H1 (cell line): ENCODE data around the gene UPF1. TPM values are rescaled to one million over a fixed set of nuclear protein-coding genes. Genes with fewer than 3 reads are reported as not detected.
A peak's percentile ranks its signal among the peaks of the same experiment; 100 is the strongest.

Experiments used
- CTCF ChIA-PET: fragments of 300-600 bp; sonication (Branson Sonifier 250); formaldehyde crosslinking; loops from one replicate; lab custom pipeline; 2021; ENCODE audit not compliant: partially characterized antibody; lab: Charles Lee
- POLR2A ChIA-PET: fragments of 300-600 bp; sonication (Branson Sonifier 250); formaldehyde crosslinking; loops from one replicate; lab custom pipeline; 2021; ENCODE audit warnings: inconsistent platforms; ENCODE audit not compliant: partially characterized antibody; lab: Charles Lee
- DNase-seq, 2 experiments: peaks; one replicate each; pipeline versions ENCODE4 v3.0.0 to v3.0.0-alpha.2; 2010 to 2022; ENCODE audit warnings: low spot score in 2 of 2, low read depth in 1 of 2, mixed read lengths in 1 of 2
- FAIRE-seq: peaks from 2 replicates; lab custom pipeline; 2011; peaks lifted over from hg19 to GRCh38; lab: Jason Lieb, UNC
- H2AFZ ChIP-seq: 2 replicates; pipeline ENCODE4 v1.8.1; 2012; ENCODE audit warnings: low read length, inconsistent platforms
- H2AK5ac ChIP-seq: 2 replicates; pipeline ENCODE4 v1.6.1; 2013; ENCODE audit warnings: low read depth, low read length
- H2BK120ac ChIP-seq: replicated peaks from 2 replicates; pipeline ENCODE3; 2013; ENCODE audit warnings: low read depth, low read length, inconsistent platforms
- H2BK12ac ChIP-seq: 2 replicates; pipeline ENCODE4 v1.6.1; 2013; ENCODE audit warnings: low read depth, low read length
- H2BK15ac ChIP-seq: 2 replicates; pipeline ENCODE4 v1.6.1; 2013; ENCODE audit warnings: low read length
- H2BK20ac ChIP-seq: 2 replicates; pipeline ENCODE4 v1.6.1; 2013; ENCODE audit warnings: low read length
- H2BK5ac ChIP-seq: 2 replicates; pipeline ENCODE4 v1.6.1; 2013; ENCODE audit warnings: low read depth, low read length
- H3K14ac ChIP-seq: 2 replicates; pipeline ENCODE4 v1.6.1; 2013; ENCODE audit warnings: inconsistent platforms; ENCODE audit not compliant: insufficient read length
- H3K18ac ChIP-seq: 2 replicates; pipeline ENCODE4 v1.6.1; 2013; ENCODE audit warnings: low read length; ENCODE audit errors: extremely low read depth
- H3K23ac ChIP-seq: 2 replicates; pipeline ENCODE4 v1.6.1; 2013; ENCODE audit warnings: inconsistent platforms; ENCODE audit not compliant: insufficient read length
- H3K23me2 ChIP-seq: 2 replicates; pipeline ENCODE4 v1.6.1; 2013; ENCODE audit warnings: low read depth, low read length
- H3K27ac ChIP-seq: 2 replicates; pipeline ENCODE4 v1.6.1; 2011; ENCODE audit warnings: low read depth, low read length, inconsistent platforms
- H3K27me3 ChIP-seq, 4 experiments: replicated peaks in 1 of 4; 1 replicate in 1 of 4; 2 replicates in 3 of 4; pipeline versions ENCODE4 v1.6.1 to v1.8.1; 2011 to 2013; ENCODE audit warnings: low read length in 3 of 4, mild to moderate bottlenecking in 3 of 4, inconsistent platforms in 2 of 4, mixed read lengths in 2 of 4, moderate library complexity in 1 of 4; ENCODE audit not compliant: control insufficient read depth in 3 of 4, insufficient read depth in 3 of 4; ENCODE audit errors: extremely low read depth in 1 of 4
- H3K36me3 ChIP-seq, 4 experiments: 2 replicates each; pipeline versions ENCODE4 v1.6.1 to v1.8.1; 2011 to 2013; ENCODE audit warnings: mild to moderate bottlenecking in 4 of 4, low read length in 3 of 4, moderate library complexity in 2 of 4, control low read depth in 1 of 4, inconsistent platforms in 1 of 4; ENCODE audit not compliant: insufficient read depth in 4 of 4, control insufficient read depth in 2 of 4
- H3K4ac ChIP-seq: replicated peaks from 2 replicates; pipeline ENCODE3; 2013; ENCODE audit warnings: low read length, low read depth, mixed read lengths, inconsistent platforms; ENCODE audit not compliant: insufficient read length
- H3K4me1 ChIP-seq, 4 experiments: replicated peaks in 1 of 4; 1 replicate in 1 of 4; 2 replicates in 3 of 4; pipeline versions ENCODE4 v1.6.1 to v1.8.1; 2011 to 2013; ENCODE audit warnings: low read length in 3 of 4, inconsistent platforms in 2 of 4, mixed read lengths in 1 of 4; ENCODE audit not compliant: insufficient read depth in 4 of 4, control insufficient read depth in 3 of 4
- H3K4me2 ChIP-seq, 2 experiments: 2 replicates each; pipeline versions ENCODE4 v1.6.1 to v1.8.1; 2011 to 2013; ENCODE audit warnings: low read depth in 2 of 2, low read length in 2 of 2, control low read depth in 1 of 2, inconsistent platforms in 1 of 2, mild to moderate bottlenecking in 1 of 2; ENCODE audit not compliant: insufficient read depth in 1 of 2
- H3K4me3 ChIP-seq, 4 experiments: fragments of 200-600, 300-600 bp in 1 of 4; sonication (generic), shearing (Covaris generic), sonication (Bioruptor Twin) in 1 of 4; 2 replicates each; pipeline versions ENCODE4 v1.5.1 to v1.8.1; 2011 to 2016; ENCODE audit warnings: low read length in 4 of 4, low read depth in 3 of 4, control low read depth in 2 of 4, inconsistent platforms in 2 of 4, mild to moderate bottlenecking in 2 of 4, mixed read lengths in 1 of 4, moderate library complexity in 1 of 4; ENCODE audit not compliant: insufficient read depth in 2 of 4; ENCODE audit errors: extremely low read depth in 1 of 4
- H3K56ac ChIP-seq: replicated peaks from 2 replicates; pipeline ENCODE3; 2013; ENCODE audit warnings: low read depth, mild to moderate bottlenecking, mixed read lengths, low read length, inconsistent platforms; ENCODE audit not compliant: insufficient read length
- H3K79me1 ChIP-seq: 2 replicates; pipeline ENCODE4 v1.6.1; 2013; ENCODE audit warnings: low read depth, low read length, control low read depth
- H3K79me2 ChIP-seq, 2 experiments: 2 replicates each; pipeline versions ENCODE4 v1.6.1 to v1.8.1; 2012 to 2013; ENCODE audit warnings: low read length in 2 of 2, mild to moderate bottlenecking in 2 of 2, inconsistent platforms in 1 of 2; ENCODE audit not compliant: insufficient read depth in 2 of 2, control insufficient read depth in 1 of 2
- H3K9ac ChIP-seq, 4 experiments: replicated peaks in 1 of 4; 1 replicate in 1 of 4; 2 replicates in 3 of 4; pipeline versions ENCODE4 v1.6.1 to v1.8.1; 2011 to 2013; ENCODE audit warnings: low read depth in 3 of 4, low read length in 3 of 4, control low read depth in 2 of 4, mild to moderate bottlenecking in 2 of 4, moderate library complexity in 2 of 4, inconsistent platforms in 1 of 4; ENCODE audit errors: extremely low read depth in 1 of 4
- H3K9me3 ChIP-seq, 2 experiments: 2 replicates each; pipeline versions ENCODE4 v1.6.1 to v1.8.1; 2012 to 2013; ENCODE audit warnings: mild to moderate bottlenecking in 2 of 2, moderate library complexity in 2 of 2, control low read depth in 1 of 2, inconsistent platforms in 1 of 2, low read depth in 1 of 2, low read length in 1 of 2, mixed read lengths in 1 of 2; ENCODE audit not compliant: insufficient read depth in 2 of 2
- H4K20me1 ChIP-seq, 2 experiments: replicated peaks in 1 of 2; 2 replicates each; pipeline versions ENCODE3 to v1.8.1; 2011 to 2013; ENCODE audit warnings: inconsistent platforms in 2 of 2, low read length in 2 of 2, mild to moderate bottlenecking in 1 of 2; ENCODE audit not compliant: insufficient read depth in 2 of 2, control insufficient read depth in 1 of 2
- H4K5ac ChIP-seq: 2 replicates; pipeline ENCODE4 v1.6.1; 2013; ENCODE audit warnings: low read length, low read depth, mixed read lengths, inconsistent platforms; ENCODE audit not compliant: insufficient read length
- H4K8ac ChIP-seq: 2 replicates; pipeline ENCODE4 v1.8.0; 2013; ENCODE audit warnings: mild to moderate bottlenecking, moderate library complexity, low read length, inconsistent platforms; ENCODE audit not compliant: insufficient read depth; ENCODE audit errors: extremely low read depth
- H4K91ac ChIP-seq: replicated peaks from 2 replicates; pipeline ENCODE3; 2013; ENCODE audit warnings: low read length, mixed read lengths, inconsistent platforms; ENCODE audit not compliant: insufficient read length
- ASH2L ChIP-seq: fragments of 200-600, 300-600 bp; sonication (generic); IDR thresholded peaks from one replicate; pipeline ENCODE4 v1.7.1; 2017; ENCODE audit warnings: low read length
- CTBP2 ChIP-seq: IDR thresholded peaks from 2 replicates; pipeline ENCODE4 v1.7.0; 2011; ENCODE audit warnings: borderline replicate concordance, mild to moderate bottlenecking, moderate library complexity, mixed read lengths, low read length; ENCODE audit not compliant: insufficient read depth, insufficient read length
- KDM5A ChIP-seq: fragments of 200-600 bp; IDR thresholded peaks from 2 replicates; pipeline ENCODE4 v1.7.1; 2012; ENCODE audit warnings: mild to moderate bottlenecking, low read length, inconsistent platforms, mixed read lengths
- MAFK ChIP-seq: IDR thresholded peaks from 2 replicates; pipeline ENCODE4 v1.6.1; 2012; ENCODE audit warnings: low read depth, mild to moderate bottlenecking, improper control_type of control experiment, low read length
- NRF1 ChIP-seq: IDR thresholded peaks from 2 replicates; pipeline ENCODE4 v1.6.1; 2011; ENCODE audit warnings: mild to moderate bottlenecking, low read depth, low read length, improper control_type of control experiment
- RBBP5 ChIP-seq: IDR thresholded peaks from 2 replicates; pipeline ENCODE4 v1.7.1; 2012; ENCODE audit warnings: low read depth, mild to moderate bottlenecking, inconsistent platforms, low read length, moderate library complexity, borderline replicate concordance
- RNF2 ChIP-seq: fragments of 200-900, 300-1000 bp; sonication (generic); IDR thresholded peaks from 2 replicates; pipeline ENCODE4 v1.7.1; 2016; ENCODE audit warnings: borderline replicate concordance, low read depth, mild to moderate bottlenecking, antibody characterized with exemption, low read length; ENCODE audit not compliant: poor library complexity, severe bottlenecking; ENCODE audit errors: missing control alignments
- SP1 ChIP-seq: IDR thresholded peaks from 2 replicates; pipeline ENCODE4 v1.6.1; 2011; ENCODE audit warnings: low read depth, low read length
- WGBS, 2 experiments: shearing (Covaris generic) in 1 of 2; methylation state at CpG; one replicate each; pipeline versions ENCODE4 v1.1.6 to v1.1.7; 2013 to 2015; ENCODE audit warnings: low lambda C conversion rate in 2 of 2, mixed read lengths in 2 of 2, inconsistent platforms in 1 of 2, low coverage in 1 of 2, missing lambda C conversion rate in 1 of 2; ENCODE audit not compliant: insufficient replicate concordance in 2 of 2, insufficient coverage in 1 of 2, insufficient read length in 1 of 2; ENCODE audit errors: extremely low coverage in 1 of 2, missing lambda C conversion rate in 1 of 2; 5-methylcytosine and 5-hydroxymethylcytosine counted together
- long read RNA-seq, 2 experiments: library from RNA in 1 of 2; library from capped mRNA in 1 of 2; stranded (forward); transcript quantifications; one replicate each; pipeline ENCODE4 v2.0.0, GENCODE V29; 2021; ENCODE audit warnings: inconsistent platforms in 1 of 2
- polyA minus RNA-seq, 3 experiments: library from RNA; depleted of rRNA, polyadenylated mRNA; stranded (reverse); fragments of >200 nt; gene quantifications; 1 replicate in 2 of 3; 2 replicates in 1 of 3; pipeline ENCODE4 v1.2.3, GENCODE V29; 2011
- polyA plus RNA-seq, 7 experiments: library from polyadenylated mRNA; depleted of rRNA in 3 of 7; stranded (reverse) in 5 of 7; unstranded in 2 of 7; fragments of >200 nt in 5 of 7; fragments of 200-250 nt in 2 of 7; gene quantifications; 1 replicate in 5 of 7; 2 replicates in 1 of 7; 4 replicates in 1 of 7; pipeline versions ENCODE4 v1.2.1 to v1.2.3, GENCODE V29; 2011 to 2013; ENCODE audit warnings: missing spikeins in 2 of 7, mixed read lengths in 2 of 7
- total RNA-seq: library from RNA; stranded (reverse); fragmentation: NEBNext Ultra II Directional; extraction: Animal tissue kit (Norgen Biotek cat#: 25700); gene quantifications from 2 replicates; pipeline ENCODE4 v1.2.1, GENCODE V29; 2021

The UPF1 gene
- total RNA-seq (62.0 and 64.6 TPM in 2 replicates), polyA plus RNA-seq (2011; rRNA removed) (46.4 and 77.0 TPM in 2 replicates), polyA minus RNA-seq (2011; rRNA and poly(A)+ RNA removed) (70.9 and 84.6 TPM in 2 replicates)
- 21.2 TPM for polyA plus RNA-seq (2011; cell fraction: cytosol; rRNA removed)
- polyA plus RNA-seq (2011; cell fraction: nucleus; rRNA removed), result 103 TPM
- 27.7 to 47.4 TPM (median 46.0 TPM) in 4 replicates for polyA plus RNA-seq (2012, experiment 1 of 2)
- polyA plus RNA-seq (2012, experiment 2 of 2), result 32.1 TPM
- 28.2 TPM for polyA plus RNA-seq (2013, experiment 1 of 2)
- polyA plus RNA-seq (2013, experiment 2 of 2), result 27.5 TPM
- polyA minus RNA-seq (2011; cell fraction: cytosol; rRNA and poly(A)+ RNA removed), result 56.1 TPM
- 58.3 TPM for polyA minus RNA-seq (2011; cell fraction: nucleus; rRNA and poly(A)+ RNA removed)
- long read RNA-seq, experiment 1, partial matches to known transcripts, result 45 of 46 reads
- long read RNA-seq, experiment 1, other reads (novel, unspliced or antisense), result 1 of 46 reads
- long read RNA-seq, experiment 2, partial matches to known transcripts, result 0 of 1 reads
- long read RNA-seq, experiment 2, other reads (novel, unspliced or antisense), result 1 of 1 reads

DNA sequence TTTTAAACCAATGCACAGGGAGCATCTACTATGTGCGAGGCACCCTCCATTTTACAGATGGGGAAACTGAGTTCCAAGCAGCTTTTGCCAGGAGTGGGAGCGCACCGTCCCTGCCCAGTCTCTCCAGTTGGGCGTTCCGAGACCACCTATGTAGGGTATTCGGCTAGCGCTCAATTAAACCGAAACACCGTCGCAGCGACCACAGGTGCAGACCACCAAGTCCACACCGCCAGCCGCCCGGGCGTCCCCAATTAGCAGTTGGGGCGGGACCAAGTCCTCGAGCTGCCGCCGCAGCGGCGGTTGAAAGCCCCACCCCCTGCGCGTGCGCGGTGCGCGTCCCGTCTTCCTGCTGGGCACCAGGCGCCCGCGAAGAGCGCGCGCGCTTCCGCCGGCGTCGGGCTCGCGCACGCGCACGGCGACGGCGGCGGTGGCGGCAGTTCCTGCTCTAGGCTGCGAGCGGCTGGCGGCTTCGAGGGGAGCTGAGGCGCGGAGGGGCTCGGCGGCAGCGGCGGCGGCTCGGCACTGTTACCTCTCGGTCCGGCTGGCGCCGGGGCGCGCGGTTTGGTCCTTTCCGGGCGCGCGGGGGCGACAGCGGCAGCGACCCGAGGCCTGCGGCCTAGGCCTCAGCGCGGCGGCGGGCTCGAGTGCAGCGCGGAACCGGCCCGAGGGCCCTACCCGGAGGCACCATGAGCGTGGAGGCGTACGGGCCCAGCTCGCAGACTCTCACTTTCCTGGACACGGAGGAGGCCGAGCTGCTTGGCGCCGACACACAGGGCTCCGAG lies at the start of gene UPF1:
Gene UPF1, plus strand, starts transcription at position 436 of the 782 bp plus-strand sequence. Its CDS starts 251 bp downstream, at position 687.
- Histone ChIP-seq H2BK20ac (no peak within 1 kb of the TSS), H3K23me2 (peaks cover 11% of the 10 kb centered on the region), H3K4me3 (peak within 1 kb of the TSS; percentile 80 to 99 (median 84)), H3K56ac (peak within 1 kb of the TSS; percentile 82), H3K9me3 (no peaks in the 10 kb centered on the region), H3K23ac (no peak within 1 kb of the TSS), H3K18ac (peak within 1 kb of the TSS; percentile 48), H4K5ac (peak within 1 kb of the TSS; percentile 83), H3K4ac (peak within 1 kb of the TSS; percentile 57), H4K20me1 (peaks cover 30 to 35% of the 10 kb centered on the region in 2 experiments), H4K91ac (peak within 1 kb of the TSS; percentile 45), H2BK15ac (no peak within 1 kb of the TSS), H2AFZ (peak within 1 kb of the TSS; percentile 98), H3K9ac (peak within 1 kb of the TSS; percentile 81 to 93 (median 86)), H2BK120ac (no peak within 1 kb of the TSS), H3K4me1 (peaks cover 3 to 15% (median 10%) of the 10 kb centered on the region in 4 experiments), H3K79me2 (peaks cover 26 to 44% of the 10 kb centered on the region in 2 experiments), H4K8ac (peak within 1 kb of the TSS; percentile 95), H2AK5ac (0 out of 2 replicates have a peak within 1 kb of the TSS, but pooled peaks have one; percentile 15), H3K36me3 (peaks cover 0 to 13% (median 0%) of the 10 kb centered on the region in 4 experiments; a peak in 2 of 8 replicates), H3K4me2 (peak within 1 kb of the TSS; percentile 87 to 95), H3K27ac (peak within 1 kb of the TSS; percentile 62; the same call in 1 of the 2 replicates), H2BK12ac (no peak within 1 kb of the TSS), H3K79me1 (peaks cover 11% of the 10 kb centered on the region), H2BK5ac (peak within 1 kb of the TSS; percentile 60), H3K27me3 (peaks cover 0 to 6% (median 0%) of the 10 kb centered on the region in 4 experiments; a peak in 2 of 7 replicates), H3K14ac (no peak within 1 kb of the TSS)
- ChIA-PET POLR2A (interaction anchor here (0.5 to 3.4 kb wide), 21 partner anchors 10 to 542 kb away, joined by 3 to 18 read pairs (median 3); partner anchors contain the start of gene COMP), CTCF (interaction anchor here (0.8 to 10.4 kb wide), 9 partner anchors 11 to 159 kb away, joined by 3 to 79 read pairs (median 4); no protein-coding TSS in a partner anchor)
- 2% methylated on average over 76 of the region's 96 CpGs; no CpG with 5 or more reads in 1 of the 2 experiments for WGBS, 2 experiments
- DNase-seq (peak; percentile 70 to 97), FAIRE-seq (no peak)
- TF ChIP-seq SP1 (no peak), KDM5A (no peak), MAFK (no peak), ASH2L (no peak), NRF1 (peak; percentile 86), RBBP5 (peak; percentile 68; the same call in 1 of the 2 replicates), RNF2 (no peak), CTBP2 (no peak)
